NCI-H1048 (cell line): Measurements from ENCODE around the gene UNC5A.

ENCODE experiments used
- DNase-seq: peaks from one replicate; lab custom pipeline; 2025; lab: John Stamatoyannopoulos, UW

UNC5A gene

GRCh38 chr5:176781638-176782570 is 28.5 kb upstream of the UNC5A start:
- no peak for DNase-seq

GRCh38 chr5:176784218-176785165 is 25.9 kb upstream of the UNC5A start:
- no peak for DNase-seq

GRCh38 chr5:176785184-176786145 is 24.9 kb upstream of the UNC5A start:
- no peak for DNase-seq

DNA sequence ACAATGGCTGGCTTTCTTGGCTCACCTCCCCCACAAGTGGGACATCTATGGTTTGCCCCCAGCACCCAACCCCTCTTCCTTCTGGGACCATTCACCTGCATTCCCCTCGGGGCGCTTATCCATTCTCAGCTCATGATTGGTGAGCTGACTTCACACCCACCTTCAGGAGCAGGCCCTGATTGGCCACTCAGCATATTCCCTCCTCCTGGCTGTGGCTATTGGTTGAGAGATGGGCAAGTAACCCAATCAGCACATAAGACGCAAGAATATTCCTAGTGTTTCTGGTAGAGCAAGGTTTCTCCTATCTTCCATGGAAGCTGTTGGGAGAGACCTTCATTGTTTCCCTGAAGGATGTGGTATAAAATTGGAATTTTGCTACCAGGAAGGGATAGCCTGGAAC is 22.7 kb upstream of the UNC5A start:
- no peak for DNase-seq

DNA sequence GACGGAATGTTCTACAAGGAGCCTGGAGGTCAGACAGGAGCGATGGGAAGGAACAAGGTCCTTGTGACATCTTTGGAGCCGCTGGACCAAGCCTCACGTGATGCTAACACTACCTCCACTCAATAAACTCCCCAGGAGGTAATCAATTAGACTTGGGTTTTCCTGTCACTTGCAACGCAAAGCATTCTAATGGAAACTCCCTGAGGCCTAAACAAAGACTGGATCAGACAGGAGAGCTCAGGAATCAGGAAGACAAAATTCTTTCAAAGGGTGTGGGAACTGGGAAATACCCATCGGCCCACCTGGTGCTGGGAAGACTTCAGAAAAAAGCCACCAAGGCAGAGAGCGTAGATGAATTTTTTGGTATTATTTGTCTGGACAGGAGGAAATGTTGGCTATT is 22.3 kb upstream of the UNC5A start:
- DNase-seq: no peak

DNA sequence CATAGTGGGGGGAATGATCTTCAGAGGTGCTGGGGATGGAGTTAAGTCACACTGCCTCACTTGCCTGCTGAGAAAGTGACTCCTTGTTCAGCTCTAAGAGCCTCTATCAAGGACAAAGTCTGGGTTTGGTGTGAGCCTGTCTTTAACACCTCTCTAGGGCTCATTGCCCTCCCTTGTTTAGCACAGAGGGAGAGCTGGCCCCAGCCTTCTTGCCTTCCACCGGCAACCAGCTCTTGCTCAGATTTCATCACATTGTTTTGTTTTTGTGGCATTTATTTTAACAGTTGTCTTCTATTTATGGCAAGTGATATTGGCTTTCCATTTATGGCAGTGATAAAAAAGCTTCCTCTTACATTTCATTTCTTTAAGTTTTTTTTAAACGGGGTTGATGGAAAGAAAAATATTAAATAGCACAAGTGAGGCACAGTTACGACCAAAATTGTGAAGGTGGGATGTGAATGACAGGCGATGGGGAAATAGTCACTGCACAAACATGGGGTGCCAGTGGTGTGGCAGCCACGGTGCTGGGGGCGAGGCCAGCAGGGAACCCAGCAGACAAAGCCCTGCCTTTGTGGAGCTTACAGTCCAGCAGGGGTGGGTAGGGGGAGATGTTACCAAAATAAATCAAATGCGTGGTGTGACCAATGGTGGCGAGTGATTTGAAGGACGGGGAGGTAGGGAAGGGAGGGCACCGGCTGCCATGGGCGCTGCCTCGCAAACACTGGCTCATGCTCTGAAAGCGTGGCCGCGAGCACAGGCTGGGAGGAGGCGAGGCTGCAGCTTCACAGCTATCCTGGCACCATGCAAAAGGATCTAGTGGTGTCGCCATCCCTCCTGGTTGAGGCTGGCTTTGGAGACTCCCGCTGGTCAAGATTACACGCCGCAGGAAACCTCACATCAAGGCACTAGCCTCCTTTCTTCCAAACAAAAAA is 21.2 kb upstream of the UNC5A start:
- no peak for DNase-seq

GRCh38 chr5:176789873-176790615 is 20.3 kb upstream of the UNC5A start:
- DNase-seq: no peak

DNA sequence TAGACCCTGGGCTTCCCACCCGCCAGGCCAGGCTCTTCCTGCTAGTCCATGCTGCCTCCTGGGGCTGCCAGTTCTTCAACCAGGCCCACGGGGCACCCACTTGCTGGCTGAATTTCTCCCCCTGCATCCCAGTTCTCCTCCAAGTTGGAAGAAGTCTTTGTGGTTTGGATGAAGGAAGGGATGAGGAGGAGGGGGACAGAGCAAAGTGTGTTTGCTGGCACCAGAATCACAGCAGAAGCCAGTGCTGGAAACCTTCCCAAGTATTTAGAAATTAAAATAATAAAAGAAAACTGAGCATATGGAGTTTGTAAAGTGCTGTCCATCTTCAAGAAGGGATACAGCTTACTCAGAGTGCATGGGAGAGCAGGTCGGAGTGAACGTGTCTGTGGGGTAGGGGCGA is 19.4 kb upstream of the UNC5A start:
- no peak for DNase-seq

DNA sequence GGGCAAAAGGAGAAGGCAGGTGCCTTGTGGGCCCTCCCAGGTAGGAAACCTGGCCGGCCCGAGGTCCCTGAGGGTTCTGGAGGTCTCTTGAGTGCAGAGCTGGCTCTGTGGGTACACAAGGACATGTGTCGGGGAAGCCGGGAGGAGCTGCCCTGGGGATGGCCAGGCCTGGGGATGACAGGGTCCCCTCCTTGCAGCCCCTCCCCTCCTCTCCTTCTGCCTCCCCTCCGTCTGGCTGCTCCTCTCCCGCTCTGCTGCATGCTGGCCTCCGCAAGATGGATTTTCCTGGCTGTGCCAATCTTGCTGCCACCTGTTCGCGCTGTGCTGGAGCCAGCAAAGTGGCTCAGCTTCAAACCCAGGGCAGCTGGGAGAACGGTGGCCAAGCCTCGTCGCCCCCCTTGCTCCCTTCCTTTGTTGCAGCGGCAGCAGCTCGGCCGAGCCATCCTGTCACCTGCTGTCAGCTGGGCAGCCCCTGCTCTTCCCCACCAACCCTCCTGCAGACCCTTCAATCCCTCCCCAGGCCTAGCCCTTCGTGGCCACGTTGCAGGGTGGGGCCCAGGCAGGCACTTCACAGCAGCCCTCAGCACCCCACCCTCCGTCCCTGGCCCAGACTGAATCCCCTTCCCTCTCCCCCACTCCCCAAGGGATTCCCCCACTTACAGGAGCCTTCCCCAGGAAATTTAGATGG is 17.6 kb upstream of the UNC5A start:
- no peak for DNase-seq

DNA sequence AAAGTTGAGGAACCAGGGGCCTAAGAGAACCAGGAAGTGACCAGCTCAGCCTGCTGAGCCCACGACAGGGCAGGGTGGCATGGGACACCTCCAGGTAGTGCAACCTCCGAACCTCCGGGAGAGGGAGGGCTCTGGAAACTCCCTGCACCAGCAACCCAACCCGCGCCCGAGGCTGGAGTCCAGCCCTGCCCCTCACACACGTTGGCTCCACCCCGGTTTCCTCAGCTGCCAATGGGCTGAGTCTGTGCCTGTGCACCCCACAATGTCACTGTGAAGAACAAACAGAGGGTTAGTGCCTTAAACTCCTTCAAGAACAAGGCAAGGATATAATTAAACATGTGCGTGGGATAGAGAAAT is 17.0 kb upstream of the UNC5A start:
- DNase-seq: no peak

DNA sequence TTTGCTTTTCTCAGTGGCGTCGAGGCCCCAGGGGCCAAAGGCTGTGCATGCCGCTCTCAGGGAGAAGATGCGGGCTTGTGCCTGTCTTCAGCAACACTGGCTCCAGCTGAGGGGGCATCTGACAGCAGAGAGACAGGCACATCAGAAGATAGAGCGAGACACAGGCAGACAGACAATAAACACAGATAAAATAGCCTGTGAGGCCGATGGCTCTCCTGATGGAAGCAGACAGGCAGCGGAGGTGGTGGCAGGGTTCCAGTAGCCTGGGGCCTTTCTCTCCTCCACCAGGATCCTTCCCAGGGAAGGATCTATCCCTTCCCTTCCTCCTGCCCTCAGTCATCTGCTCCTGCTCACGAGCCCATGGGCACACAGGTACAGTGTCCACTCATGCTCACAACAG is 16.6 kb upstream of the UNC5A start:
- no peak for DNase-seq

DNA sequence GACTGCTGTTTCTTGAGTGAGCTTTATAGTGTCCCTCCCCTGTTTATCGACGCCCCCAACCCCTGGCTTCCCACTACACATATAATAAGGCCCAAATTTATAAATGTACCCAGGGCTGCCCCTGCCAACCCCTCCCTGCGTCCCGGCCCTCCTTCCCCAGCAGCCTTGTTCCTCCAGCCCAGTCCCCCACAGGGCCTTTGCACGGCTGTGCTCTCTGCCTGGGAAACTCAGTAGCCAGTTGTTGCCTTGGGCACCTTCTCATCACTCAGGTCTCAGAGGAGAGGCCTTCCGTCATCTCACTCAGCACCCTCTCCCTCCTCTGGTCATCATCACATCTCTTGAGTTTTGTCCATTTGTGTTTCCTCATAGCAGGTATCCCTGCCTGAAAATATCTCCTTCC is 15.8 kb upstream of the UNC5A start:
- DNase-seq: no peak

- DNase-seq: no peak
Observed at GRCh38 chr5:176796411-176796810, 13.9 kb upstream of the UNC5A start.

DNA sequence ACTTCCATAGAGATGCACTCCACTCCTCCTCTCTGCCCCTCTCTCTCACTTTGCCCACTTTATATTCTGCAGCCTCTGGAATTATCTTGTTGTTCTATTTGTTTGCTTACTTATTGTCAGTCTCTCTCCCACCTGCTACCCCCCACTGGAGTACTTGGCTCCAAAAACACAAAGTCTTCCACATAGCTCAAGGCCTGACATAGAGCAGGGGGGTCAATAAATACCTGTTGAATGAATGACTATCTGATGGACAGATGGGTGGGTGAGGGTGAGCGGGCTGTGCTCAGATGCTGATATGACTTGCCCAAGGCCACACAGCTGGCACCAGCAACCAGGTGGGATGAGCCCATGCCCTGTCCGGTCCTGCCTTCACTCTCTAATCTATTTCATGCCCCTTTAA is 13.4 kb upstream of the UNC5A start:
- no peak for DNase-seq

- DNase-seq: no peak
Observed at GRCh38 chr5:176797456-176798050, 12.8 kb upstream of the UNC5A start.

DNA sequence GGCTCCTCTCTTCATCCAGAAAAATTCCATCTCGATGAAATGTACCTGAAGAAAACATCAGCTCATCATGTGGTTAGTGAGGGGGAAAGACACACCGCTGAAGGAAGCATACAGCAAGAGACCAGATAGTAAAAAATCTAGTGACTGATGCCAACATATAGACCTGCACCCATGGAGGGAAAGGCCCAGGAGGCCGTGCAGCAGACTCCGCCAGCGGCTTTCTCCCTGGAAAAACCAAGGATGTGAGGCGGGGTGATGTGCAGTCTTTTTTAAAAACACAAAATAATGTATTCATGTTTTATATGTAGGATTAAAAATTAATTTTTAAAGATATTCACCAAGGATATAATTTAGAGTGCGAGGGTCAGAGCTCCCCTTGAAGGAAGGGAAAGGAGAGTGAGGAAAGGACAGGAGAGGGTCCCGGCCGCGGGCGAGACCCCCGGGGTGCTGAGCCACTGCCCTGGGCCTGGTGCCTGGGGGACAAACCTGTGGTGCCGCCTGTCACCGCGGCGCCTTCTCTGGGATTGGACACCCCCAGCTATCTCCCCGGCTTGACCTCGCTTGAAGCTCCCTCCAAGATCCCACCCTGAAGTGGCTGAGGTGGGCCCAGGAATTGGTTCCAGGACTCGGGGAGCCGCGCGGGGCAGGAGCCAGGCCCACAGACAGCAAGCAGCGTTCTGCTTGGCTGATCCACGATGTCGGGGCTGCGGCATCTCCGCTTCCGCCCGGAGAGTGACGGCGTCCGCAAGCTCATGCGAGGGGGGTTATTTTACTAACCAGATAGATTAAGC is 12.1 kb upstream of the UNC5A start:
- no peak for DNase-seq

GRCh38 chr5:176798949-176799348 is 11.4 kb upstream of the UNC5A start:
- DNase-seq: no peak

DNA sequence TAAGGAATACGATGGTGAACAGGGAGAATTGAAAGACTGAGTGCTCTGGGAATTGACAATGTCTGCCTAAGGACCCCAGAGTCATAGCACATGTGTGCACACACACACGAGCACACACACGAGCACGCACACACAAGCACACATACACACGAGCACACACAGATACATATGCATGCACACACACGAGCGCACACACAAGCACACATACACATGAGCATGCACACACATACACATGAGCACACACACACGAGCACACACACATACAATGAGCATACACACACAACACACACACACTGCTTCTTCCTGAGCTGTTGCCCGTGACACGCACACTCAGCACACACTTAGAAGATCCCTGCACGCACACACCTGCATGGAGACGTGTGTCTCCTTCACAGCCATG is 10.9 kb upstream of the UNC5A start:
- DNase-seq: no peak
